Pulmonary artery endothelial cell (primary cell): ENCODE data around the gene HPS6. TPM values are rescaled to one million over a fixed set of nuclear protein-coding genes. Genes with fewer than 3 reads are reported as not detected.
"Not testable (repeated sequence)": the region's sequence is repeated elsewhere in the genome, so short reads cannot be mapped to it uniquely, and the experiment has no call there.

ENCODE experiments used
- DNase-seq: peaks from one replicate; pipeline ENCODE4 v3.0.0-alpha.2; 2011; ENCODE audit warnings: low read depth, low spot score
- total RNA-seq: library from RNA; depleted of rRNA; stranded (reverse); fragments of >200 nt; gene quantifications from 2 replicates; pipeline ENCODE4 v1.2.3, GENCODE V29; 2014

HPS6 gene
- total RNA-seq, result 35.9 and 41.9 TPM in 2 replicates

DNA sequence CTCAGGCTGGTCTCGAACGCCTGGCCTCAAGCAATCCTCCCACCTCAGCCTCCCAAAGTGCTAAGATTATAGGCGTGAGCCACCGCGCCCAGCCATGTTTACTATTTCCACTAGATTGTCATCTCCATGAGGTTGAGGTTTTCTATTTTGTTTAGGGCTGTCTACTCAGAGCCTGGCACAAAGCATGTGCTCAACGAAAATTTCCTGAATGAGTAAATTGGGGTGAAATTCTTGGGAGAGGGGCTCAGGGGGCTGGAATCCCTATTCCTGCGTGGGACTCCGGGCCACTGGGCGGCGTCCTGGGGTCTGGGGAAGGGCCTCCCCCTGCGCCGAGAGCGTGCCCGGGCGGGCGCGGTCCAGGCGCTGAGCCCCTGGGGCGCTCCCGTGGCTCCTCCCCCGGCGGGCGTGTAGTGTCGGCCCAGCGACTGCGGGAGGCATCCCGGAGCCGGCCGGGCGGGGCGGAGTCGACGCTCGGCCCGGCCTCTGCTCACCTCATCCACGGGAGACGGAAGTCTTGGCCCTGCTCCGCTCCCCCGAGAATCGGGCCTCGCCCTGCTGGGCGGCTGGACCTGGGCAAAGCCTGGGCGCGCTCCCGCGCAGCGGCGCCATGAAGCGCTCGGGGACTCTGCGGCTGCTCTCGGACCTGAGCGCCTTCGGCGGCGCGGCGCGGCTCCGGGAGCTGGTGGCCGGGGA, at the start of gene HPS6:
Gene HPS6, plus strand, starts transcription at position 482 of the 693 bp plus-strand sequence. Its CDS starts 126 bp downstream, at position 608.
- peak; percentile 55 for DNase-seq

DNA sequence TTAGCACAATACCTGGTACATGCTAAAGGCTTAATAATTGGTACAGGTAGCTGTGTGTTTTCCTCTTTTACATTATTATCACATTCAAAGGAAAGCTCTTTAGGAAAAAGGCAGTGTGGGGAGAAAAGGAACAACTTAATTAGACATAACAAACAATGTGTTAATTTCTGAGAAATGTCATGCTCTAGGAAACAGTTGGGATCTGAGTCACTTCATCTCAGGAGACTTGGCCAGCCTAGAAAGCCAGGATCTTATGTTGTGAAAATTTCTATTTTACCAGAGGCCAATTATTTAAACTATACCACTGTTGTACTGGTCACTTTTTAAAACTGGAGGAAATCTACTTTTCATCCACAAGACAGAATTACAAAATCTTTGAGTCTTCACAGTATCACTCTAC, 48.7 kb upstream of the HPS6 start:
- no peak for DNase-seq

DNA sequence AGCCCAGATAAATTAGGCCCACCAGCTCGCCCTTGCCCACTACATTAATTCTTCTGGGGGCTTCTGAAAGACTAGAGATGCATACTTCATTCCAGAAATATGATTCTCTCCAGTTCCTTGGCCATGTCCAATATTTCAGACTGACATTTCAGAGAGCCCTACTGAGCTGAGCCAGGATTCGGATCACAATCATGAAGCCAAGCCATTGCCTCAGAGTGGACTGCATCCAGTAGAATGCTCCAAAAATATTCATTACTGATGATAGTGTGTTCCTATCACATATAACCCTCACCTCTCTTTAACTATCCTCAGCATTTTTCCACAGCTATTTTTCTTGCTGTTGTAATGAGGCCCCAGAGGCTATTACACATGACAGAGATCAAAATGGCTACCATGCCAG, 47.9 kb upstream of the HPS6 start:
- DNase-seq, result no peak

DNA sequence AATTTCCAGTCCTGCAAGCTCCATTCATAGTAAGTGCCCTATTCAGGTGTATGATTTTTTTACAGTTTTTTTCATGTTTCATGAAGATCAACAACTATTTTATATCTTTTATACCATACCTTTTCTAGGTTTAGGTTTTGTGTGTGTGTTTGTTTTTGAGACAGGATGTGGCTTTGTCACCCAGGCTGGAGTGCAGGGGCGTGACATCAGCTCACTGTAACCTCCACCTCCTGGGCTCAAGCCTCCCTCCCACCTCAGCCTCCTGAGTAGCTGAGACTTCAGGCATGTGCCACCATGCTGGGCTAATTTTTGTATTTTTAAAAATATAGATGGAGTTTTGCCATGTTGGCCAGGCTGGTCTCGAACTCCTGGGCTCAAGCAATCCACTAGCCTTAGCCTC, 44.2 kb upstream of the HPS6 start:
- no peak for DNase-seq

DNA sequence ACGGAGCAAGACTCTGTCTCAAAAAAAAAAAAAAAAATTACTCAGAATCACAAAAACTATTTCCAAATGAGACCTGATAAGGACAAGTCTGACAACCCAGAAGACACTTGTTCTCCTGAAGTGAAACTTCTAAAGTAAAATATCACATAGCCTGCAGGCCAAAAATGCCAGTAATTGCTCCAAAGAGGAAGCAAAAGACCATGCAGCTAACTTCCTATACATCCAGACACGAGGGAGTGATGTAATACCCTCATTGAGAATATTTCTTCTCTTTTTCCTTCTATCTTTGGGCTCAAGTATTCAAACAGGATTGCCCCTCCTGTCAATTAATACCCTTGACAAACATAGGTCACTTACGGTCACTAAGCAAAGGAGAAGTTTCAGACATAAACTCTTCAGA, 40.4 kb upstream of the HPS6 start:
- no peak for DNase-seq

DNA sequence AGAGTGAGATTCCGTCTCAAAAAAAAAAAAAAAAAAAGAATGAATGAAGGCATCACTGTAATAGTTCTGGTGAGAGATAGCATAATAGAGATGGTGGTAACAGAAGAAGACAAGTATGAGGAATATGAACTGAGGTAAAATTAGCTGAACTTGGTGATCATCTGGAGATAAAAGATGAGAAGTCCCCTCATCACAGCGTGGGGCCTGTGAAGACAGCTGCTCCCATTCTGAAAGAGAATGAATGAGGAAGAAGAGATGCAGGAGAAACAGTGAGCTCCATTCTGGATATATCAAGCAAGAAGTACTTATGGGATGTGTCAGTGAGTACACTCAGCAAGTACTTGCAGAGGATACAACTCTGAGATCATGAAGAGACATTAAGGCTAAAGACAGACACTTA, 37.9 kb upstream of the HPS6 start:
- DNase-seq, result no peak

DNA sequence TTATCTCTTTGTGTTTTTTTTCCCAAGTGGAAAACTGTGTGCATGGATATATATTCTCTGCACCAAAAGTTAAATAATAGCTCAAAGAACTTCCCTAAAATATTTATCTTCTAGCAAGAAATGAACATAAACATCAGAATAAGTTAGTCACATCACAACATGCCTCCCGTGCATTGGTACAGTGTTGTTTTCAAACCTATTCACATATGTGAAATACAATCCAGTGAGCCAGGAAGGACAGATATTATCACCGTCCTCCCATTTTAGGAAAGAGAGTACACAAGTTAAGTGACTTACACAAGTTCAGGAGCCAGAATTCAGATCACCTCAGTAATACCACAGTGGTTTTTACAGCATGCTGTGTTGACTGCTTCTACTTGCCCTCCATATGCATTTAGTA, 31.4 kb upstream of the HPS6 start:
- DNase-seq, result no peak

DNA sequence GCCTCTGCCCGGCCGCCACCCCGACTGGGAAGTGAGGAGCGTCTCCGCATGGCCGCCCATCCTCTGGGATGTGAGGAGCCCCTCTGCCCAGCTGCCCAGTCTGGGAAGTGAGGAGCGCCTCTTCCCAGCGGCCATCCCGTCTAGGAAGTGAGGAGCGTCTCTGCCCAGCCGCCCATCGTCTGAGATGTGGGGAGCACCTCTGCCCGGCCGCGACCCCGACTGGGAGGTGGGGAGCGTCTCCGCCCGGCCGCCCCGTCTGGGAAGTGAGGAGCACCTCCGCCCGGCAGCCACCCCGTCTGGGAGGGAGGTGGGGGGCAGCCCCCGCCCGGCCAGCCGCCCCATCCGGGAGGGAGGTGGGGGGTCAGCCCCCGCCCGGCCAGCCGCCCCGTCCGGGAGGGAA, 29.3 kb upstream of the HPS6 start:
- not testable (repeated sequence) for DNase-seq

DNA sequence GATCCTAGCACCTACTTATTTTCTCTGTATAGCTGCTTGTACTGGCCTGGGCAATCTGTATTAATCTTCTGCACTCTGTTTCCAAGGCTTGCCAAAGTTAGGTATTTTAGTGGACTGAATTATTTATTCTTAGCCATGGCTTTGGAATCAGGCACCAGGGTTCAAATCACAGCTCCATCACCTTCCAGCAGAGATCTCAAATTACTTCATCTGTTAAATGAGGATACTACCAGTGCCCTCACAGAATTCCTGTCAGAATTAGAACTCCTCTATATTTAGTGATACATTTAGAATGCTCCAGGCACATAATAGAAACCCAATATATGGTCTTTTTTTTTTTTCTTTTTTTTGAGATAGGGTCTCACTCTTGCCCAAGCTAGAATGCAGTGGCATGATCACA, 26.7 kb upstream of the HPS6 start:
- DNase-seq, result no peak

DNA sequence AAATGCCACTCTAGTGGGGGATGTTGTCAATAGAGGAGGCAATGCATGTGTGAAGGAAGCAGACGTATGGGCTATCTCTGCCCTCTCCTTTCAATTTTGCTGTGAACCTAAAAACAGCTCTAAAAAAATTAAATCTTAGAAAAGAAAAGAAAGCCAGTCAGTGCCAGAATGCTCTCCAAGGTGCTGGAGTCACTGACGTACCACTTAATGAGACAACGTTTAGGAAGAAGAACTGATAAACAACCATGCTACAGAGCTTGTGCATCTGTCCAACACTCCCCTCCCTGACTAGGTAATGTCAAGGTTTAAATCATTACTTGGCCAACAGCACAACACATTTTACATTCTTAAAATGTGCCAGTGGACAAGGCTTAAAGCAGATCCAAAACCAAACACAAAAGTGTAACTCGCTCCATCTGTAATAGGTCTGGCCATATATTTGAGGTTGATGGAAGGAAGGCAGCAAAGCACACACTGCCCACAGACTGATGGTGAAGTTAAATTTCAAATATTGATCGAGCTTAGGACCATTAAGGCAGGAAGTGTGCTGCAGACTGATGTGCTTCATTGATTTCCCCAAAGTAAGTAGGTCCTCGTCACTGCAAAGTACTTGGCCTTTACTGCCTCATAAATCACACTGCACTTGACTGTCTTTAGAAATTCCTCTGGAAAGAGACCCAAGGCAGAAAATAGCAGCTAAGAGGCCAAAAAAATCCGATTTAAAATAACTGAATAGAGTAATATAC, 24.7 kb upstream of the HPS6 start:
- DNase-seq, result no peak

DNA sequence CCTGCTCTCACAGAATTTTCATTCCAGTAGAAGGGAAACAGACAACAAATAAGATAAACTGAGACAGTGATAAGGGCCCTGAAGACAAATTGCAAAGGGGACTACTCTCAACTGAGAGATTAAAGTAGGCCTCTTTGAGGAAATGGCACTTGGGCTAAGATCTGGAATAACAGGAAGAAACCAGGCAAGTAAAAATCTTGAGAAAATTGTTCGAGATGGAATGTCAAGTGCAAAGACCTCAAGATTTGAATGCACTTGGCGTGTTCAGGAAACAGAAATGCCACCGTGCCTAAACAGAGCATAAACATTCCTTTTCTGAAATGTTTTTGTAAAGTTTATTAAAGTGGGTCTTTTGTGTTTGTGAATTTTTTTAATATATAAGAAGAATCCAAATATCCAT, 19.9 kb upstream of the HPS6 start:
- no peak for DNase-seq

DNA sequence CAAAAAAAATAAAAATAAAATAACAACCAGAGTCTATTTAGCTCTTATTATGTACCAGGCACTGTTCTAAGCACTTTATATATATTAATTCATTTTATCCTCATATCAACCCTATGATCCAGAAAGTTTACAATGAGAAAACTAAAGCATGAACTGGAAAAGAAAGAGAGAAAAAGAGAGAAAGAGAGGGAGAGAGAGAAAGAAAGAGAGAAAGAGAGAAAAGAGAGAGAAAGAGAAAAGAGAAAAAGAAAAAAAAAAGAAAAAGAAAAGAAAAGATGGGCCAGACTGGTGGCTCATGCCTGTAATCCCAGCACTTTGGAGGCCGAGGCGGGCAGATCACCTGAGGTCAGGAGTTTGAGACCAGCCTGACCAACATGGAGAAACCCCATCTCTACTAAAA, 19.1 kb upstream of the HPS6 start:
- no peak for DNase-seq

DNA sequence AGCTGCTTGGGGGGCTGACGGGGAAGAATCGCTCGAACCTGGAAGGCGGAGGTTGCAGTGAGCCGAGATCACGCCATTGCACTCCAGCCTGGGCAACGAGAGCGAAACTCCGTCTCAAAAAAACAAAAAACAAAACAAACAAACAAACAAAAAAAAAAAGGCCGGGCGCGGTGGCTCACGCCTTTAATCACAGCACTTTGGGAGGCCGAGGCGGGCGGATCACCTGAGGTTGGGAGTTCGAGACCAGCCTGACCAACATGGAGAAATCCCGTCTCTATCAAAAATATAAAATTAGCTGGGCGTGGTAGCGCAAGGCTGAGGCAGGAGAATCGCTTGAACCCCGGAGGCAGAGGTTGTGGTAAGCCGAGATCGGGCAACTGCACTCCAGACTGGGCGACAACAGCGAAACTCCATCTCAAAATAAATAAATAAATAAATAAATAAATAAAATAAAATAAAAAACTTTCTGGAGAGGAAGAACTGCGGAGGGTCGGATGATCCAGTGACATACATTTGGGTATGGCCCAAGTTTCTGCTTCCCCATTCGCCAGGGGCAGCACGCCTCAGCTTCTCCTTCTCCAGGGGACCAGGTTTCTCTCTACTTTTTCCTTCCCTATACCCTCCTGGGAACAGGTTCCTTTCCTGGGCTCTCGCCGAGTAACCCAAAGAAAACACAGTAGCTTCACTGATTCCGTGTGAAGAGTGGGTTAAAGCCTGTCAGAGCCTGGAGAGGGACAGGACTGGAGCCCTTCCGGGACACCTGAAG, 10.1 kb upstream of the HPS6 start:
- not testable (repeated sequence) for DNase-seq

DNA sequence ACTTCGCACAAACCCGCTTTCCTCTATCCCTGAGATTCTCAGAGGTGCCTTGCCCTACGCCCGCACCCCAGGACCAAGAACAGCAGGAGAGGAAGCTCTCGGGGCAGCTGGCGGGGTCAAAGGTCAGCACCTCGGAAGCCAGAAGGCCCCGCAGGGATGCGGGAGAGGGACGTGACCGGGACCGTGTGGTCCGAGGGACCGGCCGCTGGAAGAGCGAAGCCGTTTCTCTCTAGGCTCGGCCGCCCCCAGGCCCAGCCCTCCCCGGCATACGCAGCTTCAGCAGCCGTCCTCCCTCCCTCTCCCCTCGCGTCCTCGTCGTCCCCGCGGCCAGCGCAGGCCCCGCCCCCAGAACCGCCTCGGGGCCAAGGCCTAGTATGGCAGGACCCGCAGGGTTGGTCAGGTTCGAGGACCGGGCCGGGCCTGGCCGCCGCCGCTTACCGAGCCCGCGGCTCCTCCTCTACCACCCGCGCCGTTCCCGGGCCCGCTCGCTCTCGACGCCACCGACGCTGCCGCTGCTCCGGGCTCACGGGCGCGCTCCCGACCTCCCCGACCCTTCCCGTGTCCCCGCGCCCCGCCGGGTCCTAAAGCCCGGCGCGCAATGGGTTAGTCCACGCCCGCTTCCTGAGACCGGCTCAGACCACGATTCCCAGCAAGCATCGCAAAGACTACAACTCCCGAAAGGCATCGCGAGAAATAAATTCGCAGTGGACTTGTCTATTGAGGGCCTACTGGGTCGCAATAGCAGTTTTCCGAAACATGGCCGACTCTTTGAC, 9.3 kb upstream of the HPS6 start, which contains the start of gene ARMH3:
Gene ARMH3, minus strand, starts transcription at position 527 of the 773 bp plus-strand sequence. CDS start 16,059 bp downstream, outside the sequence.
- peak; percentile 94 for DNase-seq

DNA sequence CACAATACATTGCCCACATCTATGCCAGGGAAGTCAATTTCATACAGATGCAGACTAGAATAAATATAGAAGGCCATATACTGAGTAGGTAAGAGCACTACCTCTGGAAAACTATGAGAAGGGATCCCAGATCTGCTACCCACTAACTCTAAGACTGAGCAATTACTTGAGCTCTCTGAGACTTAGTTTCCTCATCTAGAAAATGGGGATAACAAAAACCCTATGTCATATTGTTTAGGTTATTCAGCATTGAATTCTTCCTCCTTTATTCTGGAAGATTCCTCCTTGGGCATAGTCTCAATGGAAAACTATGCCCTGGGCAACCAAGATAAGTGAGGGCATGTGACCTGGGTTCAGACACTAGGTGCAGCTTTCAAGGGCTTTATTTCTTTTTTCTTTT, 5.2 kb upstream of the HPS6 start:
- no peak for DNase-seq

DNA sequence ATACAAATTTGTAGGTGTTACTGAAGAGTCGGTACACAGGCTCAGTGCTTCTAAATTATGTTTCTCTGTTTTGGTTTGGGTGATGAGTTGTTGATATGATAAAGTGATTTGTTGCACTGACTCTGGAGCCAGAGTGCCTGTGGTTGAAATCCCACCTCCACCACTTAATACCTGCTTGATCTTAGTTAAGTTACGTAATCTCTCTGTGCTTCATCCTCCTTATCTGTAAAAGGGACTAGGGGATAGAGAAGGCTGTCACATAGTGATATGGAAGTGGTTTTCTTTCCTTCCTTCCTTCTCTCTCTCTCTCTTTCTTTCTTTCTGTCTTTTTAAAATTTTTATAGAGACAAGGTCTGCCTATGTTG, 664 bp upstream of the HPS6 start:
- DNase-seq, result no peak

DNA sequence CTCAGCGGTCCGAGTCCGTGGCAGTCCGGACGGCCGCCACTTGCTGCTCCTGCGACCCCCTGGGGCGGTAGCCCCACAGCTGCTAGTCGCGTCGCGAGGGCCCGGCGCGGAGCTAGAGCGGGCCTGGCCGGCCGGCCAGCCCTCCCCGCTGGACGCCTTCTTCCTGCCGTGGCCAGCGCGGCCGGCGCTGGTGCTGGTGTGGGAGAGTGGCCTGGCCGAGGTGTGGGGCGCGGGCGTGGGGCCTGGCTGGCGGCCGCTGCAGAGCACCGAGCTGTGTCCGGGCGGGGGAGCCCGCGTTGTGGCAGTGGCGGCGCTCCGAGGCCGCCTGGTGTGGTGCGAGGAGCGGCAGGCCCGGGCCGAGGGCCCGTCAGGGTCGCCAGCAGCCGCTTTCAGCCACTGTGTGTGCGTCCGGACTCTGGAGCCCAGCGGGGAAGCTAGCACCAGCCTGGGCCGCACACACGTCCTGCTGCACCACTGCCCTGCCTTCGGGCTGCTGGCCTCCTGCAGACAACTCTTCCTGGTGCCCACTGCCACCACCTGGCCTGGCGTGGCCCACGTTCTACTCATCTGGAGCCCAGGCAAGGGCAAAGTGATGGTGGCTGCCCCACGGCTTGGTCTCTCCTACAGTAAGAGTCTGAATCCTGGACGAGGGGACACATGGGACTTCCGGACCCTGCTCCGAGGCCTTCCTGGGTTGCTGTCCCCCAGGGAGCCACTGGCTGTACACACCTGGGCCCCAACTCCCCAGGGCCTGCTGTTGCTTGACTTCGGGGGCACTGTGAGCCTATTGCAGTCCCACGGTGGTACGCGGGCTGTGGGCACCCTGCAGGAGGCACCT, 631 bp downstream of the HPS6 start:
- DNase-seq, result no peak

DNA sequence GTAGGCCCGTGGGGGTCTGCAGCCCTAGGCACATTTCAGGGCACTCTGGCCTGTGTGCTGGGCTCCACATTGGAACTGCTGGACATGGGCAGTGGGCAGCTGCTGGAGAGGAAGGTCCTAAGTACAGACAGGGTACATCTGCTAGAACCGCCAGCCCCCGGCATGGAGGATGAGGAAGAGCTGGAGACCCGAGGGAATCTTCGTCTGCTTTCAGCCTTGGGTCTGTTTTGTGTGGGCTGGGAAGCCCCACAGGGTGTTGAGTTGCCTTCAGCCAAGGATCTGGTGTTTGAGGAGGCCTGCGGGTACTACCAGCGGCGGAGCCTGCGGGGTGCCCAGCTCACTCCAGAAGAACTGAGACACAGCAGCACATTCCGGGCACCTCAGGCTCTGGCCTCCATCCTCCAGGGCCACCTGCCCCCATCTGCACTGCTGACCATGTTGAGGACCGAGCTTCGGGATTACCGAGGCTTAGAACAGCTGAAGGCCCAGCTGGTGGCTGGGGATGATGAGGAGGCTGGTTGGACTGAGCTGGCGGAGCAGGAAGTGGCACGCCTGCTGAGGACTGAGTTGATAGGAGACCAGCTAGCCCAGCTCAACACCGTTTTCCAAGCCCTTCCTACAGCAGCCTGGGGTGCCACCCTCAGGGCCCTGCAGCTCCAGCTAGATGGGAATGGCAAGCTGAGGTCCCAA, 1.4 kb downstream of the HPS6 start:
- no peak for DNase-seq

DNA sequence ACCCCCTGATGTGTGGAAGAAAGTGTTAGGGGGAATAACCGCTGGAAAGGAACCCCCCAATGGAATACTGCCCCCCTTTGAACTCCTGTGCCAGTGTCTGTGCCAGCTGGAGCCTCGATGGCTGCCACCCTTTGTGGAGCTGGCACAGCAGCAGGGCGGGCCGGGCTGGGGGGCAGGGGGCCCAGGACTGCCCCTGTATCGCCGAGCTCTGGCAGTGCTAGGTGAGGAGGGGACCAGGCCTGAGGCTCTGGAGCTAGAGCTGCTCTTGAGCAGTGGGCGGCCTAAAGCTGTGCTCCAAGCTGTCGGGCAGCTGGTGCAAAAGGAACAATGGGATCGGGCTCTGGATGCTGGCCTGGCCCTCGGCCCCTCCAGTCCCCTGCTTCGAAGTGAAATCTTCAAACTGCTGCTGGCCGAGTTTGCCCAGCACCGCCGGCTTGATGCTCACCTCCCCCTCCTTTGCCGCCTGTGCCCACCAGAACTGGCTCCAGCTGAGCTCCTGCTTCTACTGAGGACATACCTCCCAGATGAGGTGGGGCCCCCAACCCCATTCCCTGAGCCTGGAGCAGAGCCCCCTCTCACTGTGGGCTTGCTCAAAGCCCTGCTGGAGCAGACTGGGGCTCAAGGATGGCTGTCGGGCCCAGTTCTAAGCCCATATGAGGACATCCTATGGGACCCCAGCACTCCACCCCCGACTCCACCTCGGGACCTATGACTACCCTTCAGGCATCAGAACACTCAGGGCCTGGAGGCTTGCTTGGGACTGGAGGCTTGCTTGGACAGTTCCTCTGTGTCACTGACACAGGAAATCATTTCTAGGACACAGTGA, 2.2 kb downstream of the HPS6 start:
- DNase-seq, result no peak
